HepG2 (cell line): ENCODE measurements around the gene NXN. TPM values are rescaled to one million over a fixed set of nuclear protein-coding genes. Genes with fewer than 3 reads are reported as not detected.

Experiments
- EZH2 ChIP-seq: conservative IDR thresholded peaks from 2 replicates; pipeline ENCODE4 v1.6.1; 2012; ENCODE audit warnings: mild to moderate bottlenecking, low read depth, low read length, moderate library complexity
- KDM4B ChIP-seq: sonication (generic); formaldehyde crosslinking; IDR thresholded peaks from 2 replicates; pipeline ENCODE4 v1.4.0; 2020; ENCODE audit warnings: missing genetic modification reagents
- MTF1 ChIP-seq: sonication (generic); formaldehyde crosslinking; IDR thresholded peaks from 2 replicates; pipeline ENCODE4 v1.5.0; 2020; ENCODE audit warnings: missing genetic modification reagents
- MXI1 ChIP-seq: IDR thresholded peaks from 3 replicates; pipeline ENCODE4 v1.6.1; 2012; ENCODE audit warnings: low read depth, low read length, inconsistent platforms, borderline replicate concordance
- SAFB2 ChIP-seq: sonication (generic); formaldehyde crosslinking; IDR thresholded peaks from 2 replicates; pipeline ENCODE4 v1.5.1; 2020; ENCODE audit warnings: missing genetic modification reagents, low read depth, mild to moderate bottlenecking, borderline replicate concordance
- SRSF9 ChIP-seq: fragments of 200-400 bp; formaldehyde crosslinking; IDR thresholded peaks from 2 replicates; pipeline ENCODE4 v1.6.1; 2018; ENCODE audit warnings: borderline replicate concordance, mild to moderate bottlenecking, low read depth, low read length; ENCODE audit not compliant: insufficient read depth, poor library complexity, severe bottlenecking
- TGIF2 ChIP-seq: IDR thresholded peaks from 2 replicates; pipeline ENCODE4 v1.6.1; 2016; ENCODE audit warnings: control low read depth, missing compliant biosample characterization
- ZFP41 ChIP-seq: sonication (generic); formaldehyde crosslinking; IDR thresholded peaks from 2 replicates; pipeline ENCODE4 v1.4.0; 2020; ENCODE audit warnings: mild to moderate bottlenecking, missing genetic modification reagents, borderline replicate concordance
- ZNF331 ChIP-seq: sonication (generic); formaldehyde crosslinking; IDR thresholded peaks from 2 replicates; pipeline ENCODE4 v1.4.0; 2020; ENCODE audit warnings: missing genetic modification reagents
- ZNF333 ChIP-seq: sonication (generic); formaldehyde crosslinking; IDR thresholded peaks from 2 replicates; pipeline ENCODE4 v1.4.0; 2020; ENCODE audit warnings: mild to moderate bottlenecking, missing genetic modification reagents, borderline replicate concordance
- ZNF468 ChIP-seq: sonication (generic); formaldehyde crosslinking; IDR thresholded peaks from 2 replicates; pipeline ENCODE4 v1.8.0; 2022; ENCODE audit warnings: mild to moderate bottlenecking, moderate library complexity, missing genetic modification reagents
- ZNF501 ChIP-seq: sonication (generic); formaldehyde crosslinking; IDR thresholded peaks from 2 replicates; pipeline ENCODE4 v1.5.1; 2020; ENCODE audit warnings: mild to moderate bottlenecking, moderate library complexity, missing genetic modification reagents
- ZNF629 ChIP-seq: sonication (generic); formaldehyde crosslinking; conservative IDR thresholded peaks from 2 replicates; pipeline ENCODE4 v1.5.0; 2020; ENCODE audit warnings: missing genetic modification reagents
- polyA plus RNA-seq, 8 experiments: library from polyadenylated mRNA; depleted of rRNA in 3 of 8; stranded (reverse) in 7 of 8; unstranded in 1 of 8; fragments of >200 nt; fragmentation: Illumina TruSeq in 4 of 8; extraction: Trizol in 4 of 8; gene quantifications; 2 replicates each; pipeline versions ENCODE4 v1.2.1 to v1.2.3, GENCODE V29; 2011 to 2016; ENCODE audit warnings: low read depth in 4 of 8, missing spikeins in 1 of 8, mixed read lengths in 1 of 8; ENCODE audit not compliant: insufficient read depth in 1 of 8
- total RNA-seq, 5 experiments: library from RNA; depleted of rRNA; stranded (reverse); fragments of >200 nt; fragmentation: Illumina TruSeq; extraction: Trizol; gene quantifications; 2 replicates each; pipeline ENCODE4 v1.2.3, GENCODE V29; 2016; ENCODE audit warnings: low read depth in 1 of 5
- TF ChIP-seq, protein P1 (sequence below): IDR thresholded peaks from 2 replicates; pipeline ENCODE4 v1.6.1; 2018; ENCODE audit warnings: missing genetic modification reagents
- TF ChIP-seq, protein P2 (sequence below): sonication (generic); formaldehyde crosslinking; IDR thresholded peaks from 2 replicates; pipeline ENCODE4 v1.5.0; 2020; ENCODE audit warnings: missing genetic modification reagents
- TF ChIP-seq, protein P3 (sequence below): sonication (generic); formaldehyde crosslinking; IDR thresholded peaks from 2 replicates; pipeline ENCODE4 v1.4.0; 2020; ENCODE audit warnings: low read depth, mild to moderate bottlenecking, missing genetic modification reagents
- TF ChIP-seq, protein P4 (sequence below): sonication (generic); formaldehyde crosslinking; IDR thresholded peaks from 2 replicates; pipeline ENCODE4 v1.4.0; 2020; ENCODE audit warnings: mild to moderate bottlenecking, missing genetic modification reagents

NXN gene
- total and polyA plus RNA-seq, 2 of the 13 experiments (the other 11 are each of a cell fraction or from before 2014, with no cell fraction given) = 22.2 to 24.3 TPM

DNA sequence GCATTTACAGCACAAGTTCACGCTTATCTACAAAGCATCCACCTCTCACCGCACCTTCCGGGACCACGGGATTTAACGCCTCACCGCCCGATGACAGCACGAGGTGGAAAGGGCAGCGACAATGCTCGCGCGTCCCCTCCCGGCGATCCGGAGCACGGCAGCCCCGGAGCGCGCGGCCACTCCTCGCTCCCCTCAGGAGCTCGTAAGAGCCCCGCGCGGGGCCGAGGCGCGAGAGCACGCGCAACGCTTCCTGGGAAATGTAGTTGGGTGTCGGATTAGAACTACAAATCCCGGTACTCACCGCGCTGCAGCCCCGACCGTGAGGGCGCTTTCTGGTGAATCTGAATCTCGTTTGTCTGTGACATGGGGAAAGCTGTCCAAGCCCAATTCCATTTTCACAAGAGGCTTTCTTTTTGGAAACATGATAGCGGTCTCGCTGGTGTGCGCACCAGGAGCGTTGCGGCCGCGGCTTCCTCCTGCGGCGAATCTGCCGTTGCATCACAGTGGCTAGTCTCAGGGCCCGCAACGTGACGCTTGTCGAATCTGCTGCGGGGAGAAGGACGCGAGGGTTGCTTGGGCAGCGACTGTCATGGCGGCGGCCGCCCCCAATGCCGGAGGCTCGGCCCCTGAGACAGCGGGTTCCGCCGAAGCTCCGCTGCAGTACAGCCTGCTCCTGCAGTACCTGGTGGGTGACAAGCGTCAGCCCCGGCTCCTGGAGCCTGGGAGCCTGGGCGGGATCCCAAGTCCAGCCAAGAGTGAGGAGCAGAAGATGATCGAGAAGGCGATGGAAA is 17.2 kb upstream of the NXN start, which contains the start of gene TIMM22 (continued):
- TF ChIP-seq, protein P1, sequence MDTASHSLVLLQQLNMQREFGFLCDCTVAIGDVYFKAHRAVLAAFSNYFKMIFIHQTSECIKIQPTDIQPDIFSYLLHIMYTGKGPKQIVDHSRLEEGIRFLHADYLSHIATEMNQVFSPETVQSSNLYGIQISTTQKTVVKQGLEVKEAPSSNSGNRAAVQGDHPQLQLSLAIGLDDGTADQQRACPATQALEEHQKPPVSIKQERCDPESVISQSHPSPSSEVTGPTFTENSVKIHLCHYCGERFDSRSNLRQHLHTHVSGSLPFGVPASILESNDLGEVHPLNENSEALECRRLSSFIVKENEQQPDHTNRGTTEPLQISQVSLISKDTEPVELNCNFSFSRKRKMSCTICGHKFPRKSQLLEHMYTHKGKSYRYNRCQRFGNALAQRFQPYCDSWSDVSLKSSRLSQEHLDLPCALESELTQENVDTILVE (CRISPR knock-in tag) = peak; percentile 82; the same call in 1 of the 2 replicates
- TF ChIP-seq MTF1 (CRISPR knock-in tag) (no peak), ZNF629 (CRISPR knock-in tag) (no peak; the same call in 1 of the 2 replicates), SRSF9 (no peak), KDM4B (CRISPR knock-in tag) (peak; percentile 70; the same call in 1 of the 2 replicates), MXI1 (peak; percentile 90; the same call in 2 of the 3 replicates), ZNF333 (peak; percentile 43; the same call in 1 of the 2 replicates), EZH2 (no peak), SAFB2 (CRISPR knock-in tag) (0 out of 2 replicates have a peak, but pooled peaks have one; percentile 68), ZNF501 (CRISPR knock-in tag) (peak; percentile 95), ZNF468 (CRISPR knock-in tag) (no peak), ZNF331 (CRISPR knock-in tag) (peak; percentile 68), TGIF2 (CRISPR knock-in tag) (peak; percentile 92), ZFP41 (CRISPR knock-in tag) (peak; percentile 89; the same call in 1 of the 2 replicates)
- TF ChIP-seq, protein P2, sequence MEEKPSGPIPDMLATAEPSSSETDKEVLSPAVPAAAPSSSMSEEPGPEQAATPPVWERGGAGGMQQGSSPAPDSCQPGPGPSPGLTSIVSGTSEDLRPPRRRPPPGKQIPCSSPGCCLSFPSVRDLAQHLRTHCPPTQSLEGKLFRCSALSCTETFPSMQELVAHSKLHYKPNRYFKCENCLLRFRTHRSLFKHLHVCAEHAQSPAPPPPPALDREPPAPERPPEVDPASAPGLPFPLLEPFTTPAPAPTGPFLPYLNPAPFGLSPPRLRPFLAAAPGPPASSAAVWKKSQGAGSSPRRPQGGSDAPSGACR (CRISPR knock-in tag) = peak; percentile 91
- TF ChIP-seq, protein P3, sequence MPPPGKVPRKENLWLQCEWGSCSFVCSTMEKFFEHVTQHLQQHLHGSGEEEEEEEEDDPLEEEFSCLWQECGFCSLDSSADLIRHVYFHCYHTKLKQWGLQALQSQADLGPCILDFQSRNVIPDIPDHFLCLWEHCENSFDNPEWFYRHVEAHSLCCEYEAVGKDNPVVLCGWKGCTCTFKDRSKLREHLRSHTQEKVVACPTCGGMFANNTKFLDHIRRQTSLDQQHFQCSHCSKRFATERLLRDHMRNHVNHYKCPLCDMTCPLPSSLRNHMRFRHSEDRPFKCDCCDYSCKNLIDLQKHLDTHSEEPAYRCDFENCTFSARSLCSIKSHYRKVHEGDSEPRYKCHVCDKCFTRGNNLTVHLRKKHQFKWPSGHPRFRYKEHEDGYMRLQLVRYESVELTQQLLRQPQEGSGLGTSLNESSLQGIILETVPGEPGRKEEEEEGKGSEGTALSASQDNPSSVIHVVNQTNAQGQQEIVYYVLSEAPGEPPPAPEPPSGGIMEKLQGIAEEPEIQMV (CRISPR knock-in tag) = peak; percentile 66; the same call in 1 of the 2 replicates
- TF ChIP-seq, protein P4, sequence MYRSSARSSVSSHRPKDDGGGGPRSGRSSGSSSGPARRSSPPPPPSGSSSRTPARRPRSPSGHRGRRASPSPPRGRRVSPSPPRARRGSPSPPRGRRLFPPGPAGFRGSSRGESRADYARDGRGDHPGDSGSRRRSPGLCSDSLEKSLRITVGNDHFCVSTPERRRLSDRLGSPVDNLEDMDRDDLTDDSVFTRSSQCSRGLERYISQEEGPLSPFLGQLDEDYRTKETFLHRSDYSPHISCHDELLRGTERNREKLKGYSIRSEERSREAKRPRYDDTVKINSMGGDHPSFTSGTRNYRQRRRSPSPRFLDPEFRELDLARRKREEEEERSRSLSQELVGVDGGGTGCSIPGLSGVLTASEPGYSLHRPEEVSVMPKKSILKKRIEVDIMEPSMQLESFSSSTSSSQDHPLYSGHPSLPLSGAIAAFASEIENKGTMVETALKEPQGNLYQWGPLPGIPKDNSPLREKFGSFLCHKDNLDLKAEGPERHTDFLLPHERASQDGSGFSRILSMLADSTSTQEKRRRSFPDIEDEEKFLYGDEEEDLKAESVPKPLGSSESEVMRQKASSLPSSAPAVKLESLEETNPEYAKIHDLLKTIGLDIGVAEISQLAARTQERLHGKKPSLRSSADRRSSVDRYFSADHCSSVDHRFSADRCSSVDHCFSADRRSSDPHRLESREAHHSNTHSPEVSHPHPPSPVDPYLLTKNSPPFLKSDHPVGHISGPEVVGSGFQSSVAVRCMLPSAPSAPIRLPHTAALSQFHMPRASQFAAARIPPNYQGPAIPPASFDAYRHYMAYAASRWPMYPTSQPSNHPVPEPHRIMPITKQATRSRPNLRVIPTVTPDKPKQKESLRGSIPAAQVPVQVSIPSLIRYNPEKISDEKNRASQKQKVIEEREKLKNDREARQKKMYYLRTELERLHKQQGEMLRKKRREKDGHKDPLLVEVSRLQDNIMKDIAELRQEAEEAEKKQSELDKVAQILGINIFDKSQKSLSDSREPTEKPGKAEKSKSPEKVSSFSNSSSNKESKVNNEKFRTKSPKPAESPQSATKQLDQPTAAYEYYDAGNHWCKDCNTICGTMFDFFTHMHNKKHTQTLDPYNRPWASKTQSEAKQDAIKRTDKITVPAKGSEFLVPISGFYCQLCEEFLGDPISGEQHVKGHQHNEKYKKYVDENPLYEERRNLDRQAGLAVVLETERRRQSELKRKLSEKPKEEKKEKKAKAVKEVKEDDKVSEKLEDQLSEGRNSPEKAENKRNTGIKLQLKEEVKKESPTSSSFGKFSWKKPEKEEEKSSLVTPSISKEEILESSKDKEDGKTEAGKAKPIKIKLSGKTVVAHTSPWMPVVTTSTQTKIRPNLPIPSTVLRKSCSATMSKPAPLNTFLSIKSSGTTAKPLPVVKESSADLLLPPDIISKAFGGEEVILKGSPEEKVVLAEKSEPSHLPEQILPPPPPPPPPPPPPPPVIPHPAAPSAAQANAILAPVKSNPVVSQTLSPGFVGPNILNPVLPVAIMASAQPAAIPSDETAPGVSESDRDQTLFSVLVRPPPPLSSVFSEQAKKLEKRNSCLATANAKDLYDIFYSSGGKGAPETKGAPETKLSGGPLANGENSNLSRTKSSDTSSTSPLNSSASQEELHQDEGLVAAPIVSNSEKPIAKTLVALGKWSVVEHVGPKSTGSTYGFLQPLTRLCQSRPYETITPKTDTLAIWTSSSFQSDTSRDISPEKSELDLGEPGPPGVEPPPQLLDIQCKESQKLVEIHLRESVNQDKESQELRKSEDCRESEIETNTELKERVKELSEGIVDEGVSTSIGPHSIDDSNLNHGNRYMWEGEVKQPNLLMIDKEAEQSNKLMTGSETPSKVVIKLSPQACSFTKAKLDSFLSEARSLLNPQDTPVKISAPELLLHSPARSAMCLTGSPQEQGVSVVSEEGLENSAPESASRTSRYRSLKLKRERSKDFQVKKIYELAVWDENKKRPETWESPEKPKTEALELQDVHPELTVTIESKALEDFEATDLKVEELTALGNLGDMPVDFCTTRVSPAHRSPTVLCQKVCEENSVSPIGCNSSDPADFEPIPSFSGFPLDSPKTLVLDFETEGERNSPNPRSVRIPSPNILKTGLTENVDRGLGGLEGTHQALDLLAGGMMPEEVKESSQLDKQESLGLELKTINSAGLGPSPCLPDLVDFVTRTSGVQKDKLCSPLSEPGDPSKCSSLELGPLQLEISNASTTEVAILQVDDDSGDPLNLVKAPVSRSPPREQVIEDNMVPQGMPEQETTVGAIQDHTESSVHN (CRISPR knock-in tag) = peak; percentile 80; the same call in 1 of the 2 replicates
